ENCODE measurements around the gene KCTD13.
"Not testable (repeated sequence)": the region's sequence is repeated elsewhere in the genome, so short reads cannot be mapped to it uniquely, and the experiment has no call there.

Gene KCTD13

GRCh38 chr16:29877266-29877961, 48.6 kb downstream of the KCTD13 start:
- DNase-seq, result peak; percentile 33 to 49

- peak; percentile 24 to 26 for DNase-seq
Measured at GRCh38 chr16:29876594-29877249, 49.3 kb downstream of the KCTD13 start.

DNA sequence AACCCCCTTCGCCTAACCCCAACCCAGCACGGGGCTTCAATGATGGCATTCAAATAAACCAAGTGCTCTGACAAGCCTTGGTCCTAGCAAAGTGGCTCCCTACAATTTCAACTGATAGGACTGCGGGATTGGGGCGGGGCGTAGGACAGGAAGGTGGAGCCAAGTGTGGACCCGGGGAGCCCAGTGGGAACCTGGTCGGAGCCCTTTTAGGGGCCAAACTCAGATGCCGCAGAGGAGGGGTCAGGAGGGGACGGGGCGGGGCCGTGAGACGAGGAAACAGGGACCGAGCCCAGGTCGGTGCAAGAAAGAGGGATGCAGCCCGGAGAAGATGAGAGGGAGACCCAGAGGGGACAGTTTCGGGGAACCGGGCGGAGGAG, 49.8 kb downstream of the KCTD13 start:
- no peak for DNase-seq

- DNase-seq, result no peak
Measured at GRCh38 chr16:29875206-29875605, 50.8 kb downstream of the KCTD13 start.

- DNase-seq, result no peak
Measured at GRCh38 chr16:29873319-29873718, 52.7 kb downstream of the KCTD13 start.

GRCh38 chr16:29871822-29872546, 54.0 kb downstream of the KCTD13 start:
- DNase-seq, result no peak

GRCh38 chr16:29869067-29869466, 57.0 kb downstream of the KCTD13 start:
- not testable (repeated sequence) for DNase-seq

- no peak for DNase-seq
Measured at GRCh38 chr16:29868396-29869009, 57.5 kb downstream of the KCTD13 start.

DNA sequence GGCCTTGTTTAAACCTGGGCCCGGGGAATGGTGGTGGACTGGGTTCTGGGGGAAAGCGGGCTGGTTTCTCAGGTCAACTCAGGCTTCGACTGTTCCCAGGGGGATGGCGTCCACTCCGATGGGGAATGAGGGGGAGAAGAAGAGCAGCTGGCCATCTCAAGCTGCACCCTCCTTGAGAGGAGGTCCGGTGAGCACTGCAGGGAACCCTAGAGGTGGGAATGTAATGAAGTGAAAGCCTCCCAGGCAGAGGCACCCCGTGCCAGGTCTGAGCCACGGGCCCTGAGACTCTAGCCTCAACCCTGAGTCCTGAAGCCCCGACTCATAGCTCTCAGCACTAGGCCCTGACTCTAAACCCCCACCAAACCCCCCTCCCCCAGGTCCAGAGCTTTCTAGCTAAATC, 61.8 kb downstream of the KCTD13 start:
- DNase-seq, result no peak

GRCh38 chr16:29863669-29863984, 62.4 kb downstream of the KCTD13 start:
- DNase-seq, result no peak

DNA sequence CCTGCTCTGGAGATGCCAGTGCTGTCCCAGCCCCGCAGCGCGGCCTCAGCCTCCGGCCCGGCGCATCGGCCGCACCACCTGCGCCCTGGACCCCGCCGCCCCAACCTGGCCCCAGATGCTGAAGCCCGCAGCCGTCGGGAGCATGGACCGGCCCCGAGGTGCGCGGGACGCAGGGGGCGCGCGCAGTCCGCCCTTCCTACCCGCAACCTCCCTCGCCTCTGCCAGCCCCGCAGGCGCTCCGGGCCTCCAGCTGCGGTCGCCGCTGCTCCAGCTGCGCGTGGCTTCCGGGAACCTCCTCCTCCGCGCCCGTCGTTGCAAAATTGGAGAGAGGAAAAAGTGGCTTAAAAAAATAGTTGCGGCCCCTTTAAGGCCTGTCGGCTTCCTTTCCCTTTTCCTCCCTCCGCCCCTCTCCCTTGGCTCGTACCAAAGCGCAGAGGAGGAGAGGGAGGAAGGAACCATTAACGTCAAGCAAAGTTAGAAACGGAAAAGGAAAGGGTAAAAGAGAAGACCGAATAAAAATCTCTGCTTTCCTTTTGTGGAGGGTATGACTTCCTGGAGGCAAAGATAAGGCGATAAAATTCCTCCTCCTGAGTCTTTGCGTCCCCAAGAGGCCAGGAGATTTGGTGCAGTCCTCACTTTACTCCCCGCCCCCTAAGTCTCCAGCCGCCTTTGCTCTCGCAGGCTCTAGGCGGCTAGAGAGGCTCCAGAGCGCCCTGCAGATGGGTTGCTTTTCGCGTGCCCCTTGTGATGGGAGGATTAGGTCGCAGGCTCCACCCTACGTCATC, 63.0 kb downstream of the KCTD13 start, which contains the start of gene CDIPT:
Gene CDIPT (minus strand): TSS at position 343 of the 785 bp plus-strand sequence. CDS start 369 bp downstream, outside the sequence.
- DNase-seq, result peak; percentile 84 to 92

DNA sequence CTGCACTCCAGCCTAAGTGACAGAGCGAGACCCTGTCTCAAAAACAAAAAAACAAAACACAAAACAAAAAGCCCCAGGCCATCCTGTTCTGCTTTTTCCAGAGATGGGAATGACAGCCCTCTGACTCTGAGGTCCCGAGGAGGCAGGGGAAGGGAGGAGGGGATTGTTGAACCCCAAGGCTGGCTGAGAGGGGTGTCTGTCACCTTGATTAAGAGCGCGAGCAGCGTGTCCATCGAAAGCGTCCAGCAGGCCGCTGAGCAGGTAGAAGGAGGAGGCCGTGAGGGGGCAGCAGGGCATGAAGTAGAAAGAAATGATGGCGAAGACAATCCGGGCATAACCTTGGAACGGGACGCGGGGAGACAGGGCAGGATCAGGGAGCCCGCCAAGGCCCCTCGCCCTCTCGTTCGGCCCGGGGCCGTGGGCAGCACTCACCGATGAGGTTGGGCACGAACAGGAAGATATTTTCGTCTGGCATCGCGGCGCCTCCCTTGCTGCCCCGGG, 63.6 kb downstream of the KCTD13 start:
- no peak for DNase-seq

GRCh38 chr16:29860218-29860617, 65.8 kb downstream of the KCTD13 start:
- no peak for DNase-seq

DNA sequence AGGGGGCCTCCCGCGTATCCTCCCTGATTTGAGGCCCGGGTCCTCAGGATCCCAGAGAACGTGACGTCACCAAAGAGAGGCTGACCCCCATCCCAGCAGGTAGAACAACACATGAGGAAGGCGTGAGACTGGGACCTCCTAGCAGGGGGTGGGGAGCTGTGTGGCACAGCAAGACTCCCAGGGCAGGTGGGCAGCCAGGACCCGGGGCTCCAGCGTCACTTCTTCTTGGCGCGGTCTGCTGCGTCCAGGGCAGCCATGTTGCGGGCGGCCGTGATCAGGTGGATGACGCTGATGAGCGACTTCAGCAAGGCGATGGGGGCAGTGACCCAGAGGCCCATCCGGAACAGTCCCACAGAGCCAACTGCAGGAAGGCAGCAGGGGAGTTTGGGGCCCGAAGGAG, 67.1 kb downstream of the KCTD13 start:
- DNase-seq, result no peak

- no peak for DNase-seq
Measured at GRCh38 chr16:29858149-29858849, 67.7 kb downstream of the KCTD13 start.

- no peak for DNase-seq
Measured at GRCh38 chr16:29857133-29857760, 68.8 kb downstream of the KCTD13 start.
